Kidney (tissue), 14 donors: ENCODE results near the gene ACSS3. TPM values are rescaled to one million over a fixed set of nuclear protein-coding genes. Genes with fewer than 3 reads are reported as not detected.
"Not testable (repeated sequence)": the region's sequence is repeated elsewhere in the genome, so short reads cannot be mapped to it uniquely, and the experiment has no call there.

Experiments used
- DNase-seq, 5 donors: peaks; one replicate each; pipeline ENCODE4 v3.0.0-alpha.2; 2013 to 2020
- FAIRE-seq: peaks from 2 replicates; lab custom pipeline; 2012; peaks lifted over from hg19 to GRCh38; lab: Jason Lieb, UNC
- H3K27ac ChIP-seq, 2 donors: one replicate each; pipeline ENCODE4 v1.7.0; 2013; ENCODE audit warnings: low read depth in 2 of 2, low read length in 2 of 2, inconsistent platforms in 1 of 2
- H3K27me3 ChIP-seq: one replicate; pipeline ENCODE4 v1.7.1; 2013; ENCODE audit warnings: low read length, inconsistent platforms; ENCODE audit not compliant: control insufficient read depth, insufficient read depth
- H3K36me3 ChIP-seq, 3 donors: one replicate each; pipeline versions ENCODE4 v1.7.0 to v1.7.1; 2013; ENCODE audit warnings: low read length in 3 of 3, control low read depth in 1 of 3, inconsistent platforms in 1 of 3; ENCODE audit not compliant: insufficient read depth in 3 of 3, control insufficient read depth in 2 of 3
- H3K4me1 ChIP-seq, 3 donors: one replicate each; pipeline versions ENCODE4 v1.7.0 to v1.7.1; 2013; ENCODE audit warnings: low read length in 3 of 3, inconsistent platforms in 1 of 3, low read depth in 1 of 3; ENCODE audit not compliant: control insufficient read depth in 2 of 3, insufficient read depth in 2 of 3
- H3K4me3 ChIP-seq, 3 donors: one replicate each; pipeline versions ENCODE4 v1.7.0 to v1.8.1; 2013; ENCODE audit warnings: low read length in 3 of 3, control low read depth in 1 of 3, inconsistent platforms in 1 of 3
- H3K9ac ChIP-seq, 3 donors: one replicate each; pipeline versions ENCODE4 v1.7.0 to v1.7.1; 2013; ENCODE audit warnings: low read length in 3 of 3, control low read depth in 1 of 3, inconsistent platforms in 1 of 3
- H3K9me3 ChIP-seq, 3 donors: one replicate each; pipeline versions ENCODE4 v1.7.0 to v1.7.1; 2013; ENCODE audit warnings: low read length in 3 of 3, control low read depth in 1 of 3, inconsistent platforms in 1 of 3; ENCODE audit not compliant: control insufficient read depth in 2 of 3, insufficient read depth in 1 of 3
- CTCF ChIP-seq: IDR thresholded peaks from 3 replicates; pipeline ENCODE4 v1.5.1; 2012; ENCODE audit warnings: mild to moderate bottlenecking, moderate library complexity, borderline replicate concordance; ENCODE audit not compliant: insufficient read depth; ENCODE audit errors: extremely low read depth
- intact Hi-C: fragments of 100-400 bp; cut with DNase I; formaldehyde crosslinking; loops from one replicate; pipeline ENCODE4 v1.11.1; 2022
- polyA plus RNA-seq: library from polyadenylated mRNA; stranded (reverse); fragments of 350-450 nt; fragmentation: Illumina TruSeq; extraction: RNeasy Lipid Tissue Mini Kit (QIAGEN cat#74804); gene quantifications from one replicate; pipeline ENCODE4 v1.2.3, GENCODE V29; 2014; ENCODE audit warnings: low read depth, low replicate concordance; ENCODE audit not compliant: insufficient read depth
- total RNA-seq: library from RNA; stranded (reverse); fragmentation: NEBNext Ultra II Directional; extraction: Animal tissue kit (Norgen Biotek cat#: 25700); gene quantifications from one replicate; pipeline ENCODE4 v1.2.1, GENCODE V29; 2021
- donor health status: control.
- donor health status: control.
- donor health status: control.
- donor health status: control.
- donor health status: control.
- donor health status: DM: yes; HTN: yes; CAD: no.
- donor health status: Normal renal cell carcinoma (clear cell type).

ACSS3 gene
- total and polyA plus RNA-seq, 2 donors from 2014 or later, result 18.9 to 21.2 TPM

DNA sequence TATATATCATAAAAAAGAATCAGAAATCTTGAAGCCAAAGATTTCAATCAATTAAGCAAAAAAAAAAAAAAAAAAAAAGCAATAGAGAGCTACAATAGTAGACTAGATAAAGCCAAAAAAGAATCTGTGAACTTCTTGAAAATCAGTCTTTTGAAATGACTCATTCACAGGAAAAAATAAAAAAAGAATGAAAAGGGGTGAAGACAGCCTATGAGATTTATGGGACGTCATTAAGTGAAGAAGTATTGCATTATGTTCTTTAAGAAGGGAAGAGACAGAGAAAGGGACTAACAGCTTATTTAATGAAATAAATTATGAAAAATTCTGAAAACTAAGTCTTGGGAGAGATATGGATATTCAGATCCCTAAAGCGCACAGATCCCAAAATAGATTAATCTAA lies 103.8 kb downstream of the ACSS3 start:
- TF ChIP-seq CTCF, result no peak
- no peak overlapping the region for H3K9ac ChIP-seq
- H3K4me3 ChIP-seq, result no peak overlapping the region
- H3K27ac ChIP-seq, result no peak overlapping the region
- intact Hi-C loops, result no loop called here
- DNase-seq (no peak), FAIRE-seq (peak; percentile 77)
- peaks cover 0 to 3% (median 0%) of the 10 kb centered on the region in 3 donors for H3K36me3 ChIP-seq
- H3K9me3 ChIP-seq, result peaks cover 0 to 3% (median 3%) of the 10 kb centered on the region in 3 donors
- H3K27me3 ChIP-seq, result no peaks in the 10 kb centered on the region
- no peaks in the 10 kb centered on the region for H3K4me1 ChIP-seq

- FAIRE-seq, result no peak
- no peaks in the 10 kb centered on the region for H3K4me1 ChIP-seq
- intact Hi-C loops, result no loop called here
- DNase-seq, result no peak
- H3K9me3 ChIP-seq, result no peaks in the 10 kb centered on the region
- no peak for TF ChIP-seq CTCF
- no peaks in the 10 kb centered on the region for H3K36me3 ChIP-seq
- H3K27ac ChIP-seq, result no peak overlapping the region
- no peak overlapping the region for H3K4me3 ChIP-seq
- H3K27me3 ChIP-seq, result no peaks in the 10 kb centered on the region
- no peak overlapping the region for H3K9ac ChIP-seq
Observed at GRCh38 chr12:81187686-81188085, 109.8 kb downstream of the ACSS3 start.

DNA sequence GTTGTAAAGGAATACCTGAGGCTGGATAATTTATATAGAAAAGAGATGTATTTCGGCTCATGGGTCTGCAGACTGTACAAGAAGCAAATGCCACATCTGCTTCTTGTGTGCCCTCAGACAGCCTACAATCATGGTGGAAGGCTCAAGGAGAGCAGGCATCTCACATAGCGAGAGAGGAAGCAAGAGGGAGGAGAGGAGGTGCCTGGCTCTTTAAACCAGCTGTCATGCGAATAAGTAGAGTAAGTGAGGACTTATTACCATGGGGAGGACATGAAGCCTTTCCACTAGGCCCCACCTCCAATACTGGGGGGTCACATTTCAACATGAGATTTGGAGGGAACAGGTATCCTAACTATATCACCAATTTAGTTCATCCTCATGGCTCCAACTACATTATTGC lies 118.7 kb downstream of the ACSS3 start:
- no peak overlapping the region for H3K27ac ChIP-seq
- H3K4me1 ChIP-seq, result no peaks in the 10 kb centered on the region
- FAIRE-seq (no peak), DNase-seq (no peak)
- no peaks in the 10 kb centered on the region for H3K27me3 ChIP-seq
- no peaks in the 10 kb centered on the region for H3K9me3 ChIP-seq
- no peaks in the 10 kb centered on the region for H3K36me3 ChIP-seq
- TF ChIP-seq CTCF, result no peak
- no peak overlapping the region for H3K9ac ChIP-seq
- no peak overlapping the region for H3K4me3 ChIP-seq
- intact Hi-C loops, result no loop called here

GRCh38 chr12:81200561-81200960 lies 122.7 kb downstream of the ACSS3 start:
- H3K36me3 ChIP-seq, H3K9ac ChIP-seq, H3K4me3 ChIP-seq, FAIRE-seq, H3K4me1 ChIP-seq, H3K9me3 ChIP-seq, H3K27ac ChIP-seq, H3K27me3 ChIP-seq, intact Hi-C loops: not testable (repeated sequence)
- peak in 2 of 5 donors; percentile 11 to 13 for DNase-seq
